Ovary (tissue), 9 donors: ENCODE measurements around the gene TTLL11. TPM values are rescaled to one million over a fixed set of nuclear protein-coding genes. Genes with fewer than 3 reads are reported as not detected.

ENCODE experiments used
- DNase-seq, 5 donors: peaks; one replicate each; pipeline ENCODE4 v3.0.0-alpha.2; 2019 to 2020
- H3K27ac ChIP-seq, 2 donors: fragments of 200-600 bp; one replicate each; pipeline versions ENCODE4 v1.5.1 to v1.8.0; 2019 to 2022
- H3K27me3 ChIP-seq: fragments of 200-600 bp; one replicate; pipeline ENCODE4 v1.8.0; 2022
- H3K36me3 ChIP-seq: fragments of 200-600 bp; sonication (generic); one replicate; pipeline ENCODE4 v1.5.1; 2019
- H3K4me1 ChIP-seq: one replicate; pipeline ENCODE4 v1.8.1; 2013; ENCODE audit warnings: mild to moderate bottlenecking, moderate library complexity; ENCODE audit not compliant: insufficient read depth
- H3K4me3 ChIP-seq: fragments of 200-600 bp; sonication (generic); one replicate; pipeline ENCODE4 v1.5.1; 2017
- H3K9me3 ChIP-seq, 2 donors: fragments of 200-600 bp in 1 of 2; sonication (generic) in 1 of 2; one replicate each; pipeline versions ENCODE4 v1.5.1 to v1.8.1; 2013 to 2019; ENCODE audit warnings: mild to moderate bottlenecking in 1 of 2, moderate library complexity in 1 of 2
- CTCF ChIP-seq, 3 donors: fragments of 450-650 bp in 2 of 3; fragments of 200-600 bp in 1 of 3; IDR thresholded peaks; one replicate each; pipeline versions ENCODE4 v1.5.1 to v1.8.0; 2016 to 2022; ENCODE audit warnings: antibody characterized with exemption in 3 of 3, mild to moderate bottlenecking in 1 of 3
- EP300 ChIP-seq: sonication (generic); formaldehyde crosslinking; IDR thresholded peaks from one replicate; pipeline ENCODE4 v1.6.1; 2017; ENCODE audit warnings: antibody characterized with exemption
- POLR2A ChIP-seq: fragments of 450-650 bp; IDR thresholded peaks from one replicate; pipeline ENCODE4 v1.6.1; 2017; ENCODE audit warnings: antibody characterized with exemption, mild to moderate bottlenecking, moderate library complexity
- WGBS, 3 donors: extraction: QIAGEN DNeasy Blood & Tissue Kit in 1 of 3; methylation state at CpG; one replicate each; pipeline versions ENCODE4 v1.1.5 to v1.1.7; 2013 to 2017; 5-methylcytosine and 5-hydroxymethylcytosine counted together
- intact Hi-C, 4 donors: fragments of 100-400 bp; cut with DNase I; formaldehyde crosslinking; loops; one replicate each; pipeline versions ENCODE4 v1.11.0 to v1.15.1; 2022 to 2023
- polyA plus RNA-seq, 2 donors: library from polyadenylated mRNA; stranded (reverse); fragments of 200-250 nt in 1 of 2; fragments of 350-450 nt in 1 of 2; fragmentation: Illumina TruSeq in 1 of 2; extraction: RNeasy Lipid Tissue Mini Kit (QIAGEN cat#74804) in 1 of 2; gene quantifications; one replicate each; pipeline ENCODE4 v1.2.3, GENCODE V29; 2013 to 2014
- total RNA-seq, 7 donors: library from RNA; depleted of rRNA in 2 of 7; stranded (reverse); fragments of >200 nt in 2 of 7; fragmentation: NEBNext Ultra II Directional in 3 of 7; extraction: Animal tissue kit (Norgen Biotek cat#: 25700) in 3 of 7; gene quantifications; one replicate each; pipeline versions ENCODE4 v1.1.0 to v1.2.4, GENCODE V29; 2016 to 2023
- donor health status: DM: no; HTN: no; CAD: no; lungs with moderate emphysema.
- donor health status: DM: no; HTN: no; CAD: no.
- donor health status: Bipolar disorder and iron deficiency.
- donor health status: DM: yes; HTN: yes; CAD: no.
- donor health status: DM: no; HTN: no; CAD: no.
- donor health status: DM: yes; HTN: yes; CAD: no.

The TTLL11 gene
- total and polyA plus RNA-seq, 9 donors = 6.1 to 13.5 (median 9.2) TPM

GRCh38 chr9:121926351-121926801, 166.7 kb downstream of the TTLL11 start:
- no peak for TF ChIP-seq POLR2A
- TF ChIP-seq CTCF (IDR thresholded peaks at IDR 0.05) = no peak
- TF ChIP-seq EP300 = no peak
- no peak for DNase-seq
- no peak overlapping the region for H3K27ac ChIP-seq
- 80 to 87% (median 86%) methylated on average over 10 of the region's 10 CpGs for WGBS, 3 donors
- H3K4me1 ChIP-seq = no peaks in the 10 kb centered on the region
- H3K9me3 ChIP-seq = no peaks in the 10 kb centered on the region
- H3K27me3 ChIP-seq = no peaks in the 10 kb centered on the region
- intact Hi-C loops = no loop called here
- H3K4me3 ChIP-seq = no peak overlapping the region
- H3K36me3 ChIP-seq = no peaks in the 10 kb centered on the region

GRCh38 chr9:121925935-121926334, 167.2 kb downstream of the TTLL11 start:
- intact Hi-C loops = no loop called here
- Histone ChIP-seq H3K4me3 (no peak overlapping the region), H3K36me3 (no peaks in the 10 kb centered on the region), H3K27ac (no peak overlapping the region), H3K9me3 (no peaks in the 10 kb centered on the region), H3K4me1 (no peaks in the 10 kb centered on the region), H3K27me3 (no peaks in the 10 kb centered on the region)
- 91 to 95% (median 93%) methylated on average over 12 of the region's 12 CpGs for WGBS, 3 donors
- no peak for TF ChIP-seq EP300
- TF ChIP-seq POLR2A = no peak
- TF ChIP-seq CTCF (IDR thresholded peaks at IDR 0.05) = no peak
- no peak for DNase-seq

- H3K27me3 ChIP-seq = no peaks in the 10 kb centered on the region
- intact Hi-C loops = no loop called here
- H3K27ac ChIP-seq = no peak overlapping the region
- H3K36me3 ChIP-seq = no peaks in the 10 kb centered on the region
- TF ChIP-seq POLR2A (no peak), EP300 (no peak), CTCF (IDR thresholded peaks at IDR 0.05) (no peak)
- no peak for DNase-seq
- WGBS, 3 donors = 86 to 89% (median 87%) methylated on average over 4 of the region's 4 CpGs
- H3K9me3 ChIP-seq = no peaks in the 10 kb centered on the region
- H3K4me3 ChIP-seq = no peak overlapping the region
- no peaks in the 10 kb centered on the region for H3K4me1 ChIP-seq
Observed at GRCh38 chr9:121924700-121925099, 168.4 kb downstream of the TTLL11 start.

- Histone ChIP-seq H3K27ac (no peak overlapping the region), H3K4me1 (no peaks in the 10 kb centered on the region), H3K9me3 (no peaks in the 10 kb centered on the region), H3K27me3 (no peaks in the 10 kb centered on the region), H3K36me3 (no peaks in the 10 kb centered on the region), H3K4me3 (no peak overlapping the region)
- 91 to 94% (median 94%) methylated on average over 1 of the region's 1 CpG for WGBS, 3 donors
- TF ChIP-seq CTCF (IDR thresholded peaks at IDR 0.05) (no peak), POLR2A (no peak), EP300 (no peak)
- no peak for DNase-seq
- intact Hi-C loops = no loop called here
Observed at GRCh38 chr9:121921444-121921843, 171.7 kb downstream of the TTLL11 start.
